GM21423 (cell line): ENCODE data around the gene RBFOX1.

ENCODE experiments used
- ATAC-seq: cut with Tn5 transposase; IDR thresholded peaks from one replicate; pipeline ENCODE4 v1.9.1; 2021; ENCODE audit warnings: mild to moderate bottlenecking, moderate library complexity; ENCODE audit not compliant: unreplicated experiment

The RBFOX1 gene

GRCh38 chr16:7408700-7409365 is 76.2 kb downstream of the RBFOX1 start:
- ATAC-seq, result no peak

- ATAC-seq, result no peak
These were observed 86.8 kb downstream of the RBFOX1 start for GRCh38 chr16:7419441-7419840.

GRCh38 chr16:7420079-7420478 is 87.4 kb downstream of the RBFOX1 start:
- ATAC-seq, result no peak

- no peak for ATAC-seq
These were observed 88.2 kb downstream of the RBFOX1 start for GRCh38 chr16:7420843-7421242.

- no peak for ATAC-seq
These were observed 88.9 kb downstream of the RBFOX1 start for GRCh38 chr16:7421578-7421977.

GRCh38 chr16:7422036-7422888 is 89.6 kb downstream of the RBFOX1 start:
- ATAC-seq, result no peak

- ATAC-seq, result no peak
These were observed 90.9 kb downstream of the RBFOX1 start for GRCh38 chr16:7423434-7424044.

- no peak for ATAC-seq
These were observed 93.5 kb downstream of the RBFOX1 start for GRCh38 chr16:7426161-7426560.

GRCh38 chr16:7431723-7432122 is 99.1 kb downstream of the RBFOX1 start:
- ATAC-seq, result no peak

GRCh38 chr16:7436306-7436705 is 103.7 kb downstream of the RBFOX1 start:
- ATAC-seq, result no peak

- no peak for ATAC-seq
These were observed 104.6 kb downstream of the RBFOX1 start for GRCh38 chr16:7437135-7437804.

GRCh38 chr16:7437843-7438242 is 105.2 kb downstream of the RBFOX1 start:
- no peak for ATAC-seq

- ATAC-seq, result no peak
These were observed 106.0 kb downstream of the RBFOX1 start for GRCh38 chr16:7438601-7439000.

GRCh38 chr16:7439518-7439917 is 106.9 kb downstream of the RBFOX1 start:
- no peak for ATAC-seq

- ATAC-seq, result no peak
These were observed 108.3 kb downstream of the RBFOX1 start for GRCh38 chr16:7440886-7441400.

- ATAC-seq, result no peak
These were observed 109.4 kb downstream of the RBFOX1 start for GRCh38 chr16:7442050-7442449.

GRCh38 chr16:7443142-7443541 is 110.5 kb downstream of the RBFOX1 start:
- ATAC-seq, result no peak

- ATAC-seq, result no peak
These were observed 111.2 kb downstream of the RBFOX1 start for GRCh38 chr16:7443648-7444365.

GRCh38 chr16:7449306-7449705 is 116.7 kb downstream of the RBFOX1 start:
- no peak for ATAC-seq

GRCh38 chr16:7449808-7450207 is 117.2 kb downstream of the RBFOX1 start:
- no peak for ATAC-seq
